Stimulated activated CD8-positive, alpha-beta memory T cell treated with anti-CD3 and anti-CD28 coated beads, Interleukin-15, amount 100 ng/mL, for 24 hours (primary cell): ENCODE results near the gene FBXO9.

Source experiments
- DNase-seq: peaks from one replicate; pipeline ENCODE4 v3.0.0-alpha.2; 2020; ENCODE audit warnings: low read depth

FBXO9 gene

DNA sequence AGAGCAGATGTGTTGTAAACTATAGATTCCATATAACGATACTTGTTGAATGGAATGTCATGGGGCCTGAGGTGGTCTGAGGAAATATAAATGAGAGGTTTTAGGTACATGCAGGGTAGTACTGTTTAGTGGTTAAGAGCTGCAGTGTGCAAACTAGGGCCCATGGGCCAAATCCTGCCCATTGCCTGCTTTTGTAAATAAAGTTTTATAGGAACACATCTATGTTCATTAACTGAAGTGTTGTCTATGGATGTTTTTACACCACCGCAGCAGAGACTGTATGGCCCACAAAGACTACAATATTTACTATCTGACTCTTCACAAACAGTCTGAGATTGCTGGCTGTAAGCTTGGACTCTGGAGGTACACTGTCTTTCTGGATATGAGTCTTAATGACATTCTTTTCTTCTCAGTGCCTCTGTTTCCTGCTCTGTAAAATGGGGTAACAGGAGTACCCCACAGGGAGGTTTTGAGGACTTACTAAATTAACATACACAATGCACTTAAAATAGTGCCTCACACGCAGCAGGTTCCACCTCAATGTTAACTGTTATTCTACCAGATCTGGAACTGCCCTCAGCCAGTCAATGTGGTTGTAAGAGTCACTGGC is 70.9 kb downstream of the FBXO9 start:
- no peak for DNase-seq

DNA sequence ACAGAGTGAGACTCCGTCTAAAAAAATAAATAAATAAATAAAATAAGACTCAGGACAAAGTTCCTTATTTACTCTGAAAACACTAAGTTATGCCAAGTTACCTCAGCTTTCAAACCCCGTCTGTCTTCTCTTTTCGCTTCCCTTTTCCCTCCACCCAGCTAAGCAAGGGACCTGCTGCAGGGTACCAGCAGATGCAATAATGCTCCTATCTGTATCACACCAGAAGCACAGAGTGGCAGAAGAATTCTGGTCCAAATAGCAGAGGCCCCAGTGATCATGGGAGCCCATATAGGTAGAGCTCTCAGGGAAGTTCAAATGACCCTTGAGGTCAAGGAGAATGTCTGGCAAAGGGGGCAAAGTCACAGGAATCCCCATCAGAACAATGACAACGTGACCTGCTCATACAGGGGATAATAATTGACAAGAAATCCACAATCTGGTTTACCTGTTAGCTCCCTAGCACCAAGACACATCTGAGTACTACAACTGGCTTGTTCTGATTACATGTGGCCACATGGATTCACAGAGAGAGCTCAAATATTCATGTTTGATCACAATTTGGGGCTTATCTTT is 74.7 kb downstream of the FBXO9 start:
- no peak for DNase-seq

DNA sequence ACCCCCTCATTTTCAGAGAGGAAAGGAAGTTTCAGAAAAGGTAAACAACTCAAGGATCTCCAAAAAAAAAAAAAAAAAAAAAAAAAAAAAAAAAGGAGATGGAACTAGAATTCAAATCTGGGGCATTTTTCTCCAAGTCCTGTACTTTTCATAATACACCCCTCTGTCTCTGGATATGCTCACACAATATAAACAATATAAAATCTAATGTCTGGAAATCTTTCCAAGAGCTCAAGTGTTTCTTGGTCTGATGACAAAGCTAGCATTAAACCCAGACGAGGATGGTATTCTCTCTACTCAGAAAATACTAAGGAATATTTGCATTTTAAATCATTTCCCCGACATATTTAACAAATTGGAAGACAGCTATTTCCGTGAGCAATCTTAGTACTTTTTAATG is 77.6 kb downstream of the FBXO9 start:
- DNase-seq: no peak

DNA sequence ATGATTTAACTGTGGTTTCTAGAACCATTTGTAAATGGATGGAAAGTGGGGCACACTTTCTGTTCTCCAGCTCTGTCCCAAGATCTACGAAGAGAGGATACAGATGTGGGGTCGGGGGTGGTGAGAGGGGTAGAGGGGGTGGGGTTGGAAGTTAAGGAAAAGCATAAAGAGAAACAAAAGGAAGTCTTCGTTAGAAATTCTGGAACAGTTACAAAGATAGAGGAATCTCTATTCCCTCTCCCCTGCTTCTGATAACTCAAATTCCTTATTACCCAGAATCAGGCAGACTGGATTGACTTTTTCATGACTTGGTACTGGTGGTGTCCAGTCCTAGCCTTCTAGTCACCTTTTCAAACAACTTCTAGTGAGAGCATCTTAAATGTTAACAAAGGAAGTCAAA is 78.5 kb downstream of the FBXO9 start:
- no peak for DNase-seq

DNA sequence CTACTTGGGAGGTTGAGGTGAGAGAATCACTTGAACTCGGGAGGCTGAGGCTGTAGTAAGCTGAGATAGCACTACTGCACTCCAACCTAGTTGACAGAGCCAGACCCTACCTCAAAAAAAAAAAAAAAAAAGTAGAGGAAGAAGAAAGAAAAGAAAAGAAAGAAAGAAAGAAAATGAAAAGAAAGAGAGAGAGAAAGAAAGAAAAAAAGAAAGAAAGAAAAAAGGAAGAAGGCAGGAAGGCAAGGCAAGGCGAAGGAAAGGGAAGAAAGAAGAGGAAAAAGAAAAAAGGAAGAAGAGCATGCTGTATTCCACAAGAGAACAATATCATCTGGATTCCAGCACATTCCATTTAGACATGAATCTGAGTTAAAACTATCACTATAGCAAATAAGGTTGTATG is 79.6 kb downstream of the FBXO9 start:
- no peak for DNase-seq

DNA sequence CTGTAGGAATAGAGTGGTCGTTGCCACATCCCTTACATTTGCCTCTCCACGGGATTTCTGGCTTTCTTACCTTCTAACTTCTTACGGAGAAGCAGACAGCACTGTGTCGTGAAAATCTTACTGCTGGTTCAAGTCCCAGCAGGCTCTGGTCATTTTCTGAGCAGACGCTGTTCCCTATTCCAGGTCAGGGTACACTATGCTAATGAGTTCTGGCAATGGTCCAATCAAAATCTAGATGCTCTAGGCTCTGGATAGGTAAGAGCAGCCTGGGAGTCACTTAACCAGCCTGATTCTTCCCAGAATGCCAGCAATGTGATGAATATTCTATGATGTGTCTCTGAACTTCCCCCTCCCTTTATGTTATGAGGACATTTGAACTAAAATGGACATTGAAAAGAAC is 83.5 kb downstream of the FBXO9 start, which contains the start of gene GCM1:
GCM1 (minus strand) TSS at position 158 of the 400 bp plus-strand sequence. CDS start 3,209 bp downstream, outside the sequence.
- no peak for DNase-seq
